Suppressor macrophage treated with lipopolysaccharide for 1 hour (primary cell): ENCODE results near the gene ASPSCR1.
"Not testable (repeated sequence)": the region's sequence is repeated elsewhere in the genome, so short reads cannot be mapped to it uniquely, and the experiment has no call there.

ENCODE experiments used
- DNase-seq, 3 donors: peaks; one replicate each; pipeline ENCODE4 v3.0.0-alpha.2; 2020 to 2022

Gene ASPSCR1

GRCh38 chr17:81960130-81960958 lies 17.1 kb upstream of the ASPSCR1 start:
- peak in 1 of 3 donors; percentile 30 for DNase-seq

- DNase-seq, result peak; percentile 39 to 73 (median 51)
Observed at GRCh38 chr17:81961087-81961511, 16.3 kb upstream of the ASPSCR1 start, which contains the start of gene NOTUM. Gene NOTUM, minus strand, starts transcription at chr17:81961187. Its CDS starts 278 bp downstream, at chr17:81960909.

GRCh38 chr17:81961521-81962498 lies 15.6 kb upstream of the ASPSCR1 start:
- DNase-seq, result no peak

- DNase-seq, result no peak
Observed at GRCh38 chr17:81962499-81963441, 14.7 kb upstream of the ASPSCR1 start.

- no peak for DNase-seq
Observed at GRCh38 chr17:81964081-81964849, 13.2 kb upstream of the ASPSCR1 start.

GRCh38 chr17:81966343-81967243 lies 10.8 kb upstream of the ASPSCR1 start:
- DNase-seq, result peak in 2 of 3 donors; percentile 36 to 60

- no peak for DNase-seq
Observed at GRCh38 chr17:81967244-81967532, 10.2 kb upstream of the ASPSCR1 start.

- peak; percentile 81 to 91 (median 88) for DNase-seq
Observed at GRCh38 chr17:81967533-81968395, 9.7 kb upstream of the ASPSCR1 start.

- DNase-seq, result no peak
Observed at GRCh38 chr17:81968396-81968745, 9.1 kb upstream of the ASPSCR1 start.

GRCh38 chr17:81968850-81969812 lies 8.3 kb upstream of the ASPSCR1 start:
- DNase-seq, result no peak

GRCh38 chr17:81973432-81973831 lies 4.0 kb upstream of the ASPSCR1 start:
- DNase-seq, result no peak

- DNase-seq, result peak in 2 of 3 donors; percentile 25 to 30
Observed at GRCh38 chr17:81976332-81977210, 858 bp upstream of the ASPSCR1 start.

GRCh38 chr17:81978524-81979298 lies 1.3 kb downstream of the ASPSCR1 start:
- DNase-seq, result no peak

- DNase-seq, result no peak
Observed at GRCh38 chr17:81980122-81980521, 2.7 kb downstream of the ASPSCR1 start.

- no peak for DNase-seq
Observed at GRCh38 chr17:81980707-81981343, 3.4 kb downstream of the ASPSCR1 start.

GRCh38 chr17:81981511-81981910 lies 4.1 kb downstream of the ASPSCR1 start:
- DNase-seq, result not testable (repeated sequence)
